GM12801 (cell line): ENCODE data around the gene TNF.
A peak's percentile ranks its signal among the peaks of the same experiment; 100 is the strongest.

ENCODE experiments used
- TF ChIP-seq, protein P1 (sequence below): IDR thresholded peaks from one replicate; pipeline ENCODE4 v1.5.1; 2011; ENCODE audit warnings: control low read depth; ENCODE audit not compliant: insufficient read length; ENCODE audit errors: extremely low read depth

Gene TNF

DNA sequence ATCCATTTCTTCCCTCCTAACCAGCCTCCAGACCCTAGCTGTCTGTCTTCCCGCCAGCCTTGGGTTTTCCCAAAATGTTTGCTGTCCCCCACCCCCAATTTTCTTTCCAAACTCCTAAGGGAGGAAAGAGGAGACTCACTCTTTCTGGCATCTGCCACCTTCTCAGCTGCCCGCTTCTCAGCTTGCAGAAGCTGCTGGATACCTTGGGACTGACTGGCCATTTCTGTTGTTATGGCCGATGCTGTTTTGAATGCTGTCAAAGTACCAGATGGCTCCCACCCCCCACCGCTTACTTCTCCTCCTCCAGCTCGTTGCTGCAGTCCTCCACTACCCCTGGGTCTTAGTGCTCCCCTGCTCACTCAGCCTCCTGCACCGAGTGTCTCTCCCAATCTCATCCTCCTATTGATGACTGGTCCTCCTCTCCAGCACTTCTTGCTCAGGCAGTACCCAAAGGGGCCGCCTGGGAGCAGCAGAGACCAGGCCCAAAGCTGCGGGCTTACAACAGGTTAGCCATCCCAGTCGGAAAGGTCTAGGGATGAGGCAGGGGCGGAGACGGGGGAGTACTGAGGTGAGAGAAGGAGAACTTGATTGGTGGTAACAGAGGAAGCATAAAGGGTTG, 28.9 kb upstream of the TNF start, which contains the start of gene ATP6V1G2:
TSS of gene ATP6V1G2 (minus strand) at position 270 of the 619 bp plus-strand sequence. CDS start at position 221, 49 bp downstream.
- TF ChIP-seq, protein P1, sequence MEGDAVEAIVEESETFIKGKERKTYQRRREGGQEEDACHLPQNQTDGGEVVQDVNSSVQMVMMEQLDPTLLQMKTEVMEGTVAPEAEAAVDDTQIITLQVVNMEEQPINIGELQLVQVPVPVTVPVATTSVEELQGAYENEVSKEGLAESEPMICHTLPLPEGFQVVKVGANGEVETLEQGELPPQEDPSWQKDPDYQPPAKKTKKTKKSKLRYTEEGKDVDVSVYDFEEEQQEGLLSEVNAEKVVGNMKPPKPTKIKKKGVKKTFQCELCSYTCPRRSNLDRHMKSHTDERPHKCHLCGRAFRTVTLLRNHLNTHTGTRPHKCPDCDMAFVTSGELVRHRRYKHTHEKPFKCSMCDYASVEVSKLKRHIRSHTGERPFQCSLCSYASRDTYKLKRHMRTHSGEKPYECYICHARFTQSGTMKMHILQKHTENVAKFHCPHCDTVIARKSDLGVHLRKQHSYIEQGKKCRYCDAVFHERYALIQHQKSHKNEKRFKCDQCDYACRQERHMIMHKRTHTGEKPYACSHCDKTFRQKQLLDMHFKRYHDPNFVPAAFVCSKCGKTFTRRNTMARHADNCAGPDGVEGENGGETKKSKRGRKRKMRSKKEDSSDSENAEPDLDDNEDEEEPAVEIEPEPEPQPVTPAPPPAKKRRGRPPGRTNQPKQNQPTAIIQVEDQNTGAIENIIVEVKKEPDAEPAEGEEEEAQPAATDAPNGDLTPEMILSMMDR: peak; percentile 83

DNA sequence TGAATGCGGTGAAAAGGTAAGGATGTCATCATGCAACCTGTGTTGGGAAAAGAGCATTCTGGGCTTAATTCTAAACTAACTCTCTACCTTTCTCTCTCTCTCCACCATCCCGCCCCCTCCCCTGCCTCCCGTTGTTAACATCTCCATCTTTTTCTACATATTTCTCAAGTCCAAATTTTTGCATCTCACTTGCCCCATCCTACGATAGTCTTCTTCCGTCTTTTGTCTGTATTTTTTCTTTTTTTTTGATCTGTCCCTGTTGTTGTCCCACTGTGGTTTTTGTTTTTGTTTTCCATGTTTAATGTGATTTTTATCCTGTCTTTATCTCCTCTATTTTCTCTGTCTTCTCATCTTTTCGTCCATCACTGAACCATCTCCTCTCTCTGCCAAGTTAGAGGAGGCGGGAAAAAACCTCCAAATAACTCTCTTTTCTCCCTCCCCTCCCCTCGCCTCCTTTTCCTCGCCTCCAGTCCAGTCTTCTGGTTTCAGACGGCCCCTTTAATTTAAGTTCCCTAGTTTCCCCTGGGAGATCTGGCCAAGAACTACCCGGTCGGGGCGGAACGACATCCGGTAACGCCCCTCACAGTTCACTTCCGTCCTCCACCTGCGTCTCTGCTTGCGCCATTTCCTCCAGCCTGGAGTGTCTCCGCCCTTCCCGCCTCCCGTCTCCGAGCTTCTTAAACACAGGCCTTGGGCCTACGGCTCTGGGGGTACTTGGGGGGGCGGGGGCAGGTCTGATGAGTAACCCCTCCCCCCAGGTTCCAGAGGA, 28.2 kb upstream of the TNF start, which contains the start of gene NFKBIL1:
TSS of gene NFKBIL1 (plus strand) at position 651 of the 769 bp plus-strand sequence. CDS start at position 738, 87 bp downstream.
- TF ChIP-seq, protein P1: no peak

DNA sequence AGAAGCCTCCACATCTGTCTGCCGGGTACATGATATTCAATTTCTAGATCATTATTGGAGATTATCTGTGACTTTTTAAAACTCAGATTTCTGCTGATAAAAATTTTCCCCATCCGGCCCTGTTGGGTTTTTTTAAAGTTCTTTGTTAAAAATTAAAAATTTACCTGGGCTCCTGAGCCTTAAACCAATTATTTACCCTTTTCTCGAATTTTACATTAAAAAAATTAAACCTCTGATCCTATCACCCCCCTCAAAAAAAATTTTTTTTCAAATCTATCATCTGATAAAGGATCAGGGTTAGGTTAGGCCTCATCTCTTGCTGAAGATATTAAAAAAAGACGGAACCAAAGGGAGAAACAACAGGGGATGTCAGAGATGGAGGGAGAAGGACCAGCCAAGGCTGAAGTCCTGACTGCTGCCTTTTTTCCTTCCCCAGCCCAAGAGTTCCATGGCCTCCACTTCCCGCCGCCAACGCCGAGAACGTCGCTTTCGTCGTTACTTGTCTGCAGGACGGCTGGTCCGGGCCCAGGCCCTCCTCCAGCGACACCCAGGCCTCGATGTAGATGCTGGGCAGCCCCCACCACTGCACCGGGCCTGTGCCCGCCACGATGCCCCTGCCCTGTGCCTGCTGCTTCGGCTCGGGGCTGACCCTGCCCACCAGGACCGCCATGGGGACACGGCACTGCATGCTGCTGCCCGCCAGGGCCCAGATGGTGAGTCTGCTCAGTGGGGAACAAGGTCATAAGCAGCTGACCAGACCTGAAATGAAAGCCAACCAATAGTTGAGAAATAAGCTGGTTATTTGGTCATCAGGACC, 27.4 kb upstream of the TNF start:
- TF ChIP-seq, protein P1: no peak

DNA sequence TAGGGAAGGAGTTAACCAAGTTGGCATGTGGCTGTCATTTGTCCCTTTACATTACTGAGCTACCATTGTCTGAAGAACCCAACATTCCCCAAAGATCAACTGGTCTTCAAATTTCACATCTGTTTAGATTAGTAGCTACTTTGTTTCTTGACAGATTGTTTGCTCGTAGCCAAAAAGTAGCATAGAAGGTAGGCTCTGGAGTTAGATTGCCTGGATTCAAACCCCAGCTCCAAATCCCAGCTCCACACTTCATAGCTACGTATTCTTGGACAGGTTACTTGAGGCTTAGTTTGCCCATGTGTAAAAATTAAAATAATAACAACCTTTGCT, 26.9 kb upstream of the TNF start:
- TF ChIP-seq, protein P1: no peak

DNA sequence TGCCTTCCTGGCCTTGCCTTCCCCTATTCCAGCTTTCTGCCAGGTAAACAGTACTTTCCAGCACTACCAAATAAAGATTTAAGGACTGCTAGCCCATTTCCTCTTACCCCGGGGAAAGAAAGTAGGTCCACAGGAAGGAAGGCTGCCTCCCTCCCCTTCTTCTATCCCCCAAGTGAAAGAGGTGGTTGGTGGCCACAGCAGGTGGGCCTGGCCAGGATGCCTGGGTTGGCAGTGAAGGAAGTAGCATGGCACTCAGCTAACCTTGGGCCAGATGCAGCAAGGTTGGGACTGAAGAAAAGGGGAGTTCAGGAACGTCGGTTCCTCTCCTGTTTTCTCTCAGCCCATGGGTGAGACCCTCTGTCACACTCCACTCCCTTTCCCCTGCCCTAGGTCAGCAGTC, 19.1 kb upstream of the TNF start:
- TF ChIP-seq, protein P1: no peak

DNA sequence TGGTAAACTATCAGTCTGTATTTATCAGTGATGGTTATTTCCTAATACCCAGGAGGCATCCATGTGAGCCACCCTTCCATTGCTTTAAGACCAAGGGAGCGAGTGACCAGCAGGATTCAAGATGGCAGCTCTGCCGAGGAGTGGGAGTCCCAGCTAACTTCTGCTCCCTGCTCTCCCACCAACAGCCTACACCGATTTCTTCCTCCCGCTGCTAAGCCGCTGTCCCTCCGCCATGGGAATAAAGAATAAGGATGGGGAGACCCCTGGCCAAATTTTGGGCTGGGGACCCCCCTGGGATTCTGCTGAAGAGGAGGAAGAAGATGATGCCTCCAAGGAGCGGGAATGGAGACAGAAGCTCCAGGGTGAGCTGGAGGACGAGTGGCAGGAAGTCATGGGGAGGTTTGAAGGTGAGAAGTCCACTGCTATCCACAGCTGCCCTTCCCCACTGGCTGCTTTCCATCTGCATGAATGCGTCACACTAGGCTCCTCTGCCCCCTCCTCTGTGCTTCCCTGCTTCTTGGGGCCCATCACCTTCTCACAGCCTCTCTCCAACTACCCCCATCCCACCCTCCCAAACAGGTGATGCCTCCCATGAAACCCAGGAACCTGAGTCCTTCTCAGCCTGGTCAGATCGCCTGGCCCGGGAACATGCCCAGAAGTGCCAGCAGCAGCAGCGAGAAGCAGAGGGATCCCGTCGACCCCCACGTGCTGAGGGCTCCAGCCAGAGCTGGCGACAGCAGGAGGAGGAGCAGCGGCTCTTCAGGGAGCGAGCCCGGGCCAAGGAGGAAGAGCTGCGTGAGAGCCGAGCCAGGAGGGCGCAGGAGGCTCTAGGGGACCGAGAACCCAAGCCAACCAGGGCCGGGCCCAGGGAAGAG, 17.7 kb upstream of the TNF start:
- TF ChIP-seq, protein P1: no peak
